HepG2 (cell line): ENCODE results near the gene MAPK8IP1. TPM values are rescaled to one million over a fixed set of nuclear protein-coding genes. Genes with fewer than 3 reads are reported as not detected.

Experiments
- ATF7-NPFF ChIP-seq: sonication (generic); formaldehyde crosslinking; IDR thresholded peaks from 2 replicates; pipeline ENCODE4 v1.8.1; 2023; ENCODE audit warnings: mild to moderate bottlenecking, low read depth, missing genetic modification reagents, moderate library complexity
- CERS6 ChIP-seq: sonication (generic); formaldehyde crosslinking; IDR thresholded peaks from 2 replicates; pipeline ENCODE4 v1.5.0; 2020; ENCODE audit warnings: missing genetic modification reagents
- HOXA5 ChIP-seq: sonication (generic); formaldehyde crosslinking; IDR thresholded peaks from 2 replicates; pipeline ENCODE4 v1.4.0; 2020; ENCODE audit warnings: missing genetic modification reagents
- IKZF4 ChIP-seq: sonication (generic); formaldehyde crosslinking; IDR thresholded peaks from 2 replicates; pipeline ENCODE4 v1.5.1; 2020; ENCODE audit warnings: borderline replicate concordance, mild to moderate bottlenecking, low read depth, missing genetic modification reagents; ENCODE audit errors: not compliant biosample characterization
- KLF6 ChIP-seq: IDR thresholded peaks from 2 replicates; pipeline ENCODE4 v1.8.0; 2016; ENCODE audit warnings: missing biosample characterization, missing genetic modification reagents
- NAIF1 ChIP-seq: sonication (generic); formaldehyde crosslinking; IDR thresholded peaks from 2 replicates; pipeline ENCODE4 v1.5.0; 2020; ENCODE audit warnings: mild to moderate bottlenecking, missing genetic modification reagents, borderline replicate concordance
- NFATC3 ChIP-seq: sonication (generic); formaldehyde crosslinking; IDR thresholded peaks from 2 replicates; pipeline ENCODE4 v1.5.1; 2020; ENCODE audit warnings: mild to moderate bottlenecking, missing genetic modification reagents
- RARG ChIP-seq: sonication (generic); formaldehyde crosslinking; IDR thresholded peaks from 2 replicates; pipeline ENCODE4 v1.4.0; 2020; ENCODE audit warnings: low read depth, mild to moderate bottlenecking, missing genetic modification reagents
- RBM22 ChIP-seq: fragments of 200-400 bp; formaldehyde crosslinking; optimal IDR thresholded peaks from 2 replicates; pipeline ENCODE3; 2017; ENCODE audit warnings: mild to moderate bottlenecking, low read length, moderate library complexity
- SOX13 ChIP-seq, 3 experiments: fragments of 450-650 bp in 1 of 3; sonication (generic) in 1 of 3; formaldehyde crosslinking in 1 of 3; IDR thresholded peaks in 2 of 3; conservative IDR thresholded peaks in 1 of 3; 2 replicates each; pipeline versions ENCODE4 v1.5.0 to v1.6.1; 2016 to 2020; ENCODE audit warnings: antibody characterized with exemption in 1 of 3, mild to moderate bottlenecking in 1 of 3, missing compliant biosample characterization in 1 of 3, missing genetic modification reagents in 1 of 3, moderate library complexity in 1 of 3
- ZFX ChIP-seq: sonication (generic); formaldehyde crosslinking; IDR thresholded peaks from 2 replicates; pipeline ENCODE4 v1.4.0; 2020; ENCODE audit warnings: mild to moderate bottlenecking, low read depth, missing genetic modification reagents, moderate library complexity
- ZNF20 ChIP-seq: sonication (generic); formaldehyde crosslinking; IDR thresholded peaks from 2 replicates; pipeline ENCODE4 v1.4.0; 2020; ENCODE audit warnings: mild to moderate bottlenecking, moderate library complexity, missing genetic modification reagents
- ZNF224 ChIP-seq: sonication (generic); formaldehyde crosslinking; IDR thresholded peaks from 2 replicates; pipeline ENCODE4 v1.5.0; 2020; ENCODE audit warnings: mild to moderate bottlenecking, missing genetic modification reagents
- ZNF563 ChIP-seq: sonication (generic); formaldehyde crosslinking; IDR thresholded peaks from 2 replicates; pipeline ENCODE4 v1.8.0; 2022; ENCODE audit warnings: mild to moderate bottlenecking, moderate library complexity, missing genetic modification reagents
- ZNF678 ChIP-seq: sonication (generic); formaldehyde crosslinking; IDR thresholded peaks from 2 replicates; pipeline ENCODE4 v1.4.0; 2020; ENCODE audit warnings: mild to moderate bottlenecking, missing genetic modification reagents
- polyA plus RNA-seq, 8 experiments: library from polyadenylated mRNA; depleted of rRNA in 3 of 8; stranded (reverse) in 7 of 8; unstranded in 1 of 8; fragments of >200 nt; fragmentation: Illumina TruSeq in 4 of 8; extraction: Trizol in 4 of 8; gene quantifications; 2 replicates each; pipeline versions ENCODE4 v1.2.1 to v1.2.3, GENCODE V29; 2011 to 2016; ENCODE audit warnings: low read depth in 4 of 8, missing spikeins in 1 of 8, mixed read lengths in 1 of 8; ENCODE audit not compliant: insufficient read depth in 1 of 8
- total RNA-seq, 5 experiments: library from RNA; depleted of rRNA; stranded (reverse); fragments of >200 nt; fragmentation: Illumina TruSeq; extraction: Trizol; gene quantifications; 2 replicates each; pipeline ENCODE4 v1.2.3, GENCODE V29; 2016; ENCODE audit warnings: low read depth in 1 of 5
- TF ChIP-seq, protein P1 (sequence below): sonication (generic); formaldehyde crosslinking; IDR thresholded peaks from 2 replicates; pipeline ENCODE4 v1.5.1; 2020; ENCODE audit warnings: mild to moderate bottlenecking, missing genetic modification reagents, moderate library complexity
- TF ChIP-seq, protein P2 (sequence below): IDR thresholded peaks from 2 replicates; pipeline ENCODE4 v1.6.1; 2012; ENCODE audit warnings: low read length, improper control_type of control experiment

Gene MAPK8IP1
- total and polyA plus RNA-seq, 2 of the 13 experiments (the other 11 are each of a cell fraction or from before 2014, with no cell fraction given): 2.2 to 4.2 TPM

GRCh38 chr11:45846974-45847910 is 38.2 kb upstream of the MAPK8IP1 start, which contains the start of gene CRY2 (continued):
- TF ChIP-seq ATF7-NPFF: peak; percentile 32; the same call in 1 of the 2 replicates
- no peak for TF ChIP-seq ZNF224 (CRISPR knock-in tag)
- TF ChIP-seq KLF6 (CRISPR knock-in tag): no peak
- 0 out of 2 replicates have a peak, but pooled peaks have one; percentile 71 for TF ChIP-seq HOXA5 (CRISPR knock-in tag)
- no peak for TF ChIP-seq RARG (CRISPR knock-in tag)
- no peak for TF ChIP-seq RBM22
- TF ChIP-seq IKZF4 (CRISPR knock-in tag): peak; percentile 72
- peak; percentile 75; the same call in 1 of the 2 replicates for TF ChIP-seq ZNF563 (CRISPR knock-in tag)
- TF ChIP-seq ZNF20 (CRISPR knock-in tag): no peak
- TF ChIP-seq ZNF678 (CRISPR knock-in tag): 0 out of 2 replicates have a peak, but pooled peaks have one; percentile 37
- TF ChIP-seq, protein P1, sequence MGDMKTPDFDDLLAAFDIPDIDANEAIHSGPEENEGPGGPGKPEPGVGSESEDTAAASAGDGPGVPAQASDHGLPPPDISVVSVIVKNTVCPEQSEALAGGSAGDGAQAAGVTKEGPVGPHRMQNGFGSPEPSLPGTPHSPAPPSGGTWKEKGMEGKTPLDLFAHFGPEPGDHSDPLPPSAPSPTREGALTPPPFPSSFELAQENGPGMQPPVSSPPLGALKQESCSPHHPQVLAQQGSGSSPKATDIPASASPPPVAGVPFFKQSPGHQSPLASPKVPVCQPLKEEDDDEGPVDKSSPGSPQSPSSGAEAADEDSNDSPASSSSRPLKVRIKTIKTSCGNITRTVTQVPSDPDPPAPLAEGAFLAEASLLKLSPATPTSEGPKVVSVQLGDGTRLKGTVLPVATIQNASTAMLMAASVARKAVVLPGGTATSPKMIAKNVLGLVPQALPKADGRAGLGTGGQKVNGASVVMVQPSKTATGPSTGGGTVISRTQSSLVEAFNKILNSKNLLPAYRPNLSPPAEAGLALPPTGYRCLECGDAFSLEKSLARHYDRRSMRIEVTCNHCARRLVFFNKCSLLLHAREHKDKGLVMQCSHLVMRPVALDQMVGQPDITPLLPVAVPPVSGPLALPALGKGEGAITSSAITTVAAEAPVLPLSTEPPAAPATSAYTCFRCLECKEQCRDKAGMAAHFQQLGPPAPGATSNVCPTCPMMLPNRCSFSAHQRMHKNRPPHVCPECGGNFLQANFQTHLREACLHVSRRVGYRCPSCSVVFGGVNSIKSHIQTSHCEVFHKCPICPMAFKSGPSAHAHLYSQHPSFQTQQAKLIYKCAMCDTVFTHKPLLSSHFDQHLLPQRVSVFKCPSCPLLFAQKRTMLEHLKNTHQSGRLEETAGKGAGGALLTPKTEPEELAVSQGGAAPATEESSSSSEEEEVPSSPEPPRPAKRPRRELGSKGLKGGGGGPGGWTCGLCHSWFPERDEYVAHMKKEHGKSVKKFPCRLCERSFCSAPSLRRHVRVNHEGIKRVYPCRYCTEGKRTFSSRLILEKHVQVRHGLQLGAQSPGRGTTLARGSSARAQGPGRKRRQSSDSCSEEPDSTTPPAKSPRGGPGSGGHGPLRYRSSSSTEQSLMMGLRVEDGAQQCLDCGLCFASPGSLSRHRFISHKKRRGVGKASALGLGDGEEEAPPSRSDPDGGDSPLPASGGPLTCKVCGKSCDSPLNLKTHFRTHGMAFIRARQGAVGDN (CRISPR knock-in tag): peak; percentile 94
- TF ChIP-seq SOX13 (IDR thresholded peaks at IDR 0.05): 0 out of 2 replicates have a peak, but pooled peaks have one; percentile 15
- TF ChIP-seq SOX13 (CRISPR knock-in tag; conservative IDR thresholded peaks at IDR 0.05 in 1 of 2, IDR thresholded peaks at IDR 0.05 in 1 of 2): peak in 1 of 2 experiments; percentile 30; a peak in 1 of 4 replicates
- TF ChIP-seq NAIF1 (CRISPR knock-in tag): no peak; the same call in 1 of the 2 replicates
- no peak for TF ChIP-seq NFATC3 (CRISPR knock-in tag)
- peak; percentile 96 for TF ChIP-seq ZFX (CRISPR knock-in tag)
- TF ChIP-seq, protein P2, sequence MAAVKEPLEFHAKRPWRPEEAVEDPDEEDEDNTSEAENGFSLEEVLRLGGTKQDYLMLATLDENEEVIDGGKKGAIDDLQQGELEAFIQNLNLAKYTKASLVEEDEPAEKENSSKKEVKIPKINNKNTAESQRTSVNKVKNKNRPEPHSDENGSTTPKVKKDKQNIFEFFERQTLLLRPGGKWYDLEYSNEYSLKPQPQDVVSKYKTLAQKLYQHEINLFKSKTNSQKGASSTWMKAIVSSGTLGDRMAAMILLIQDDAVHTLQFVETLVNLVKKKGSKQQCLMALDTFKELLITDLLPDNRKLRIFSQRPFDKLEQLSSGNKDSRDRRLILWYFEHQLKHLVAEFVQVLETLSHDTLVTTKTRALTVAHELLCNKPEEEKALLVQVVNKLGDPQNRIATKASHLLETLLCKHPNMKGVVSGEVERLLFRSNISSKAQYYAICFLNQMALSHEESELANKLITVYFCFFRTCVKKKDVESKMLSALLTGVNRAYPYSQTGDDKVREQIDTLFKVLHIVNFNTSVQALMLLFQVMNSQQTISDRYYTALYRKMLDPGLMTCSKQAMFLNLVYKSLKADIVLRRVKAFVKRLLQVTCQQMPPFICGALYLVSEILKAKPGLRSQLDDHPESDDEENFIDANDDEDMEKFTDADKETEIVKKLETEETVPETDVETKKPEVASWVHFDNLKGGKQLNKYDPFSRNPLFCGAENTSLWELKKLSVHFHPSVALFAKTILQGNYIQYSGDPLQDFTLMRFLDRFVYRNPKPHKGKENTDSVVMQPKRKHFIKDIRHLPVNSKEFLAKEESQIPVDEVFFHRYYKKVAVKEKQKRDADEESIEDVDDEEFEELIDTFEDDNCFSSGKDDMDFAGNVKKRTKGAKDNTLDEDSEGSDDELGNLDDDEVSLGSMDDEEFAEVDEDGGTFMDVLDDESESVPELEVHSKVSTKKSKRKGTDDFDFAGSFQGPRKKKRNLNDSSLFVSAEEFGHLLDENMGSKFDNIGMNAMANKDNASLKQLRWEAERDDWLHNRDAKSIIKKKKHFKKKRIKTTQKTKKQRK: no peak
- no peak for TF ChIP-seq CERS6 (CRISPR knock-in tag)
